K562 (cell line): ENCODE measurements around the gene LZTS3. TPM values are rescaled to one million over a fixed set of nuclear protein-coding genes. Genes with fewer than 3 reads are reported as not detected.

Experiments
- ATAC-seq: fragments of 200-7000 bp; cut with Tn5 transposase; 3 replicates; pipeline ENCODE4 v1.9.1; 2020; ENCODE audit warnings: moderate library complexity
- BruUV-seq: library from RNA; stranded (reverse); fragments of 400-500 nt; replicated peaks from 2 replicates; lab custom pipeline; 2021; lab: Mats Ljungman, UMichigan
- CTCF ChIA-PET: fragments of 300-600 bp; formaldehyde crosslinking; extraction: SDS; loops from one replicate; lab custom pipeline; 2021; ENCODE audit warnings: low intra/inter-chr PET ratio; lab: Yijun Ruan, JAX
- POLR2A ChIA-PET: fragments of 300-600, 350-650 bp; sonication (Branson Sonifier 250); formaldehyde crosslinking; extraction: SDS; loops from one replicate; lab custom pipeline; 2021; ENCODE audit warnings: antibody characterized with exemption, inconsistent platforms; lab: Yijun Ruan, JAX
- DNase-seq, 4 experiments: peaks; one replicate each; pipeline versions ENCODE4 v3.0.0 to v3.0.0-alpha.2; 2011 to 2018; ENCODE audit warnings: low spot score in 3 of 4, mixed read lengths in 3 of 4; ENCODE audit errors: extremely low read depth in 1 of 4
- FAIRE-seq: peaks from 2 replicates; lab custom pipeline; 2011; peaks lifted over from hg19 to GRCh38; lab: Jason Lieb, UNC
- H2AFZ ChIP-seq: 2 replicates; pipeline ENCODE4 v1.6.0; 2011; ENCODE audit warnings: low read depth, low read length, control low read depth, inconsistent platforms
- H3K27ac ChIP-seq: fragments of 200-600 bp; 3 replicates; pipeline ENCODE4 v1.8.0; 2011; ENCODE audit warnings: low read depth, mild to moderate bottlenecking, control low read depth, inconsistent platforms, low read length, moderate library complexity, mixed read lengths; ENCODE audit errors: extremely low read depth
- H3K27me3 ChIP-seq, 2 experiments: fragments of 300-600 bp in 1 of 2; 2 replicates in 1 of 2; 3 replicates in 1 of 2; pipeline versions ENCODE4 v1.6.0 to v1.8.0; 2011; ENCODE audit warnings: inconsistent platforms in 2 of 2, low read length in 2 of 2, mild to moderate bottlenecking in 1 of 2, mixed read lengths in 1 of 2, moderate library complexity in 1 of 2; ENCODE audit not compliant: control insufficient read depth in 2 of 2, insufficient read depth in 2 of 2
- H3K36me3 ChIP-seq: fragments of 300-600 bp; 3 replicates; pipeline ENCODE4 v1.8.0; 2011; ENCODE audit warnings: mild to moderate bottlenecking, low read length, inconsistent platforms; ENCODE audit not compliant: control insufficient read depth, insufficient read depth
- H3K4me1 ChIP-seq, 2 experiments: fragments of 200-600 bp in 1 of 2; replicated peaks in 1 of 2; 2 replicates in 1 of 2; 3 replicates in 1 of 2; pipeline versions ENCODE4 v1.5.1 to v1.8.0; 2011; ENCODE audit warnings: inconsistent platforms in 2 of 2, low read length in 2 of 2, mild to moderate bottlenecking in 1 of 2, mixed read lengths in 1 of 2, moderate library complexity in 1 of 2; ENCODE audit not compliant: control insufficient read depth in 2 of 2, insufficient read depth in 2 of 2
- H3K4me2 ChIP-seq: 2 replicates; pipeline ENCODE4 v1.6.1; 2011; ENCODE audit warnings: low read length, control low read depth, inconsistent platforms, mixed read lengths; ENCODE audit not compliant: insufficient read depth
- H3K4me3 ChIP-seq: fragments of 200-600 bp; sonication (generic), shearing (Covaris generic); 2 replicates; pipeline ENCODE4 v1.5.1; 2016; ENCODE audit warnings: control low read depth, inconsistent platforms
- H3K79me2 ChIP-seq: fragments of 200-600 bp; 3 replicates; pipeline ENCODE4 v1.8.0; 2011; ENCODE audit warnings: low read length, inconsistent platforms; ENCODE audit not compliant: control insufficient read depth, insufficient read depth
- H3K9ac ChIP-seq, 2 experiments: 2 replicates each; pipeline versions ENCODE4 v1.6.0 to v1.6.1; 2011; ENCODE audit warnings: low read depth in 2 of 2, low read length in 2 of 2, control low read depth in 1 of 2, inconsistent platforms in 1 of 2, mild to moderate bottlenecking in 1 of 2, mixed read lengths in 1 of 2; ENCODE audit not compliant: insufficient read depth in 1 of 2
- H3K9me1 ChIP-seq: one replicate; pipeline ENCODE4 v1.6.0; 2011; ENCODE audit warnings: inconsistent platforms, mild to moderate bottlenecking, low read length, moderate library complexity; ENCODE audit not compliant: control insufficient read depth, insufficient read depth
- H3K9me3 ChIP-seq: replicated peaks from 2 replicates; pipeline ENCODE4 v1.5.1; 2011; ENCODE audit warnings: low read depth, low read length, inconsistent platforms; ENCODE audit not compliant: control insufficient read depth, insufficient read depth
- H4K20me1 ChIP-seq: replicated peaks from 2 replicates; pipeline ENCODE4 v1.6.1; 2011; ENCODE audit warnings: low read length, inconsistent platforms, mixed read lengths; ENCODE audit not compliant: control insufficient read depth, insufficient read depth
- ARID1B ChIP-seq: fragments of 450-650 bp; IDR thresholded peaks from 2 replicates; pipeline ENCODE4 v1.6.1; 2016; ENCODE audit warnings: antibody characterized with exemption, mild to moderate bottlenecking, inconsistent platforms
- BACH1 ChIP-seq: fragments of 200-800 bp; sonication (Bioruptor generic); IDR thresholded peaks from 2 replicates; pipeline ENCODE4 v1.6.1; 2016; ENCODE audit warnings: missing genetic modification characterization, missing compliant biosample characterization
- C11orf30 ChIP-seq: fragments of 450-650 bp; IDR thresholded peaks from 2 replicates; pipeline ENCODE4 v1.6.1; 2016; ENCODE audit warnings: low read depth, mild to moderate bottlenecking
- CTBP1 ChIP-seq: fragments of 450-650 bp; IDR thresholded peaks from 2 replicates; pipeline ENCODE4 v1.6.1; 2016; ENCODE audit warnings: borderline replicate concordance
- DACH1 ChIP-seq: fragments of 450-650 bp; IDR thresholded peaks from 2 replicates; pipeline ENCODE4 v1.6.1; 2018; ENCODE audit not compliant: partially characterized antibody
- GATA2 ChIP-seq: sonication (generic); formaldehyde crosslinking; IDR thresholded peaks from 2 replicates; pipeline ENCODE4 v1.4.0; 2020; ENCODE audit warnings: mild to moderate bottlenecking, missing genetic modification reagents
- HNRNPH1 ChIP-seq: fragments of 200-400 bp; formaldehyde crosslinking; optimal IDR thresholded peaks from 2 replicates; pipeline ENCODE3; 2017; ENCODE audit warnings: low read depth, mild to moderate bottlenecking, low read length, moderate library complexity
- HNRNPUL1 ChIP-seq: fragments of 200-400 bp; formaldehyde crosslinking; IDR thresholded peaks from 2 replicates; pipeline ENCODE4 v1.6.1; 2017; ENCODE audit warnings: low read length
- KHSRP ChIP-seq: fragments of 450-650 bp; IDR thresholded peaks from 2 replicates; pipeline ENCODE4 v1.6.1; 2017
- MAFK ChIP-seq: IDR thresholded peaks from 2 replicates; pipeline ENCODE4 v1.6.1; 2011; ENCODE audit warnings: low read length, improper control_type of control experiment
- MTA3 ChIP-seq: fragments of 450-650 bp; formaldehyde crosslinking; IDR thresholded peaks from 2 replicates; pipeline ENCODE4 v1.6.1; 2017; ENCODE audit warnings: mild to moderate bottlenecking, borderline replicate concordance
- NCOR1 ChIP-seq: fragments of 450-650 bp; IDR thresholded peaks from 2 replicates; pipeline ENCODE4 v1.6.1; 2016; ENCODE audit warnings: mild to moderate bottlenecking, moderate library complexity
- NELFE ChIP-seq: IDR thresholded peaks from 2 replicates; pipeline ENCODE4 v1.6.1; 2011; ENCODE audit warnings: mild to moderate bottlenecking; ENCODE audit not compliant: insufficient read depth, insufficient read length
- NFE2 ChIP-seq: IDR thresholded peaks from 2 replicates; pipeline ENCODE4 v1.6.1; 2014; ENCODE audit warnings: antibody characterized with exemption, low read depth
- RFX7 ChIP-seq: fragments of 250-450 bp; sonication (Bioruptor Pico); IDR thresholded peaks from 2 replicates; pipeline ENCODE4 v1.5.1; 2021; ENCODE audit warnings: mild to moderate bottlenecking
- SIRT6 ChIP-seq: IDR thresholded peaks from one replicate; pipeline ENCODE4 v1.6.1; 2012; ENCODE audit warnings: low read depth, mild to moderate bottlenecking, control low read depth, inconsistent platforms, low read length, moderate library complexity
- ZBED1 ChIP-seq: IDR thresholded peaks from 2 replicates; pipeline ENCODE4 v1.6.1; 2014
- ZNF780A ChIP-seq: fragments of 250-450 bp; sonication (Bioruptor Pico); IDR thresholded peaks from 2 replicates; pipeline ENCODE4 v1.5.0; 2021; ENCODE audit warnings: mild to moderate bottlenecking
- ZSCAN32 ChIP-seq: fragments of 450-650 bp; formaldehyde crosslinking; IDR thresholded peaks from 2 replicates; pipeline ENCODE4 v1.4.0; 2020; ENCODE audit warnings: mild to moderate bottlenecking, moderate library complexity
- WGBS: fragments of 100-300 bp; shearing (Covaris generic); methylation state at CpG from one replicate; pipeline ENCODE4 v1.1.6; 2016; ENCODE audit warnings: low coverage, mixed read lengths; ENCODE audit not compliant: insufficient coverage; ENCODE audit errors: missing lambda C conversion rate; 5-methylcytosine and 5-hydroxymethylcytosine counted together
- in situ Hi-C: fragments of 300-500 bp; cut with MboI; formaldehyde crosslinking; loops from 4 replicates; pipeline ENCODE4 v1.15.0; 2018; ENCODE audit warnings: inconsistent platforms, mixed read lengths
- intact Hi-C: fragments of 100-400 bp; cut with micrococcal nuclease; formaldehyde crosslinking; loops from 2 replicates; pipeline ENCODE4 v1.14.2; 2022
- polyA plus RNA-seq, 8 experiments: library from polyadenylated mRNA; depleted of rRNA in 4 of 8; stranded (reverse) in 5 of 8; unstranded in 3 of 8; fragments of >200 nt; fragmentation: Nextera tagmentation in 2 of 8; fragmentation: Illumina TruSeq in 1 of 8; extraction: Ambion mirVana in 2 of 8; extraction: Trizol in 1 of 8; gene quantifications; 2 replicates each; pipeline versions ENCODE4 v1.2.1 to v1.2.3, GENCODE V29; 2011 to 2014; ENCODE audit warnings: inconsistent platforms in 1 of 8, missing spikeins in 1 of 8
- total RNA-seq, 7 experiments: library from RNA; depleted of rRNA in 6 of 7; stranded (reverse); fragments of >200 nt in 6 of 7; fragmentation: Illumina TruSeq in 2 of 7; extraction: Trizol in 2 of 7; gene quantifications; 2 replicates each; pipeline versions ENCODE4 v1.2.1 to v1.2.3, GENCODE V29; 2011 to 2021; ENCODE audit warnings: low replicate concordance in 1 of 7
- TF ChIP-seq, protein P1 (sequence below): fragments of 450-650 bp; formaldehyde crosslinking; IDR thresholded peaks from 2 replicates; pipeline ENCODE4 v1.4.0; 2020; ENCODE audit warnings: mild to moderate bottlenecking, moderate library complexity
- TF ChIP-seq, protein P2 (sequence below): sonication (generic); formaldehyde crosslinking; IDR thresholded peaks from 2 replicates; pipeline ENCODE4 v1.8.0; 2022; ENCODE audit warnings: mild to moderate bottlenecking, missing genetic modification reagents, borderline replicate concordance
- TF ChIP-seq, protein P3 (sequence below): sonication (generic); formaldehyde crosslinking; IDR thresholded peaks from 2 replicates; pipeline ENCODE4 v1.5.0; 2020; ENCODE audit warnings: missing genetic modification reagents

The LZTS3 gene
- total and polyA plus RNA-seq, 9 of the 15 experiments (the other 6 are each of a cell fraction or from before 2014, with no cell fraction given) = 0.07 to 2.9 (median 2.0) TPM

DNA sequence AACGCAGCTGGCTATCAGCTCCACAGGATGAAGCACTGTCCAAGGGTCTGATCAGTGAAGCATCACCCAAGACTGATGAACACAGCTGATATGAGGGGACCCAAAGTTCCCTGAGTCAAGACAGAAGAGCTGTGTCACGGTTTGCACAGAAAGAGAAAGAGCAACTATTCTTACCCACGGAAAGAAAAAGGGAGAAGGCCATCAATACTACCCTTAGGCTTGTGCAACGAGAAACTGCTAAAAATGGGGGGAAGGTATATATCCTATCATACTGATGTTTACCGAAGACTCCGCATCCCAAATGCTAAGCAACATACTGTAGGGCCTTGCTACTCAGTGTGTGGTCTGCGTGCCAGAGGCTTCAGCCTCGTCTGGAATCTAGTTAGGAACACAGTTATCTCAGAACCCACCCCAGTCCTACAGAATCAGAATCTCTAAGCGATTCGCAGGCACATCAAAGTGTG lies 14.3 kb downstream of the LZTS3 start:
- Histone ChIP-seq H3K4me1 (peaks cover 16 to 17% of the 10 kb centered on the region in 2 experiments; a peak in 4 of 5 replicates), H3K36me3 (peaks cover 25% of the 10 kb centered on the region), H3K79me2 (peaks cover 59% of the 10 kb centered on the region), H3K27ac (peak overlapping the region; percentile 93), H2AFZ (peak overlapping the region; percentile 4; the same call in 1 of the 2 replicates), H3K9me1 (no peaks in the 10 kb centered on the region), H3K27me3 (no peaks in the 10 kb centered on the region), H3K4me3 (peak overlapping the region; percentile 86), H3K9ac (peak overlapping the region; percentile 93 to 98), H4K20me1 (peaks cover 26% of the 10 kb centered on the region), H3K4me2 (peak overlapping the region; percentile 88), H3K9me3 (no peaks in the 10 kb centered on the region)
- peak; percentile 65 for ATAC-seq
- BruUV-seq = no TSS peak
- in situ Hi-C loops = no loop called here
- DNase-seq = peak; percentile 22 to 68 (median 41)
- FAIRE-seq = peak; percentile 89
- intact Hi-C loops = no loop called here
- WGBS = under 1% methylated on average over 10 of the region's 10 CpGs
- CTCF ChIA-PET = no interaction called here
- POLR2A ChIA-PET = interaction anchor here (0.6 to 4.1 kb wide), 7 partner anchors 9 to 81 kb away, joined by 3 to 42 read pairs (median 3); no protein-coding TSS in a partner anchor
- TF ChIP-seq, protein P1, sequence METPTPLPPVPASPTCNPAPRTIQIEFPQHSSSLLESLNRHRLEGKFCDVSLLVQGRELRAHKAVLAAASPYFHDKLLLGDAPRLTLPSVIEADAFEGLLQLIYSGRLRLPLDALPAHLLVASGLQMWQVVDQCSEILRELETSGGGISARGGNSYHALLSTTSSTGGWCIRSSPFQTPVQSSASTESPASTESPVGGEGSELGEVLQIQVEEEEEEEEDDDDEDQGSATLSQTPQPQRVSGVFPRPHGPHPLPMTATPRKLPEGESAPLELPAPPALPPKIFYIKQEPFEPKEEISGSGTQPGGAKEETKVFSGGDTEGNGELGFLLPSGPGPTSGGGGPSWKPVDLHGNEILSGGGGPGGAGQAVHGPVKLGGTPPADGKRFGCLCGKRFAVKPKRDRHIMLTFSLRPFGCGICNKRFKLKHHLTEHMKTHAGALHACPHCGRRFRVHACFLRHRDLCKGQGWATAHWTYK = no peak
- TF ChIP-seq MAFK (peak; percentile 32; the same call in 1 of the 2 replicates), MTA3 (no peak), ZBED1 (no peak), RFX7 (CRISPR knock-in tag) (no peak), ZNF780A (CRISPR knock-in tag) (no peak), C11orf30 (peak; percentile 75), SIRT6 (no peak), DACH1 (peak; percentile 23), ZSCAN32 (CRISPR knock-in tag) (no peak), GATA2 (peak; percentile 57; the same call in 1 of the 2 replicates), NELFE (no peak), HNRNPH1 (no peak), NCOR1 (no peak), BACH1 (tag) (peak; percentile 93), CTBP1 (peak; percentile 46; the same call in 1 of the 2 replicates), NFE2 (peak; percentile 80), HNRNPUL1 (no peak), ARID1B (peak; percentile 40; the same call in 1 of the 2 replicates), KHSRP (no peak)
- TF ChIP-seq, protein P2, sequence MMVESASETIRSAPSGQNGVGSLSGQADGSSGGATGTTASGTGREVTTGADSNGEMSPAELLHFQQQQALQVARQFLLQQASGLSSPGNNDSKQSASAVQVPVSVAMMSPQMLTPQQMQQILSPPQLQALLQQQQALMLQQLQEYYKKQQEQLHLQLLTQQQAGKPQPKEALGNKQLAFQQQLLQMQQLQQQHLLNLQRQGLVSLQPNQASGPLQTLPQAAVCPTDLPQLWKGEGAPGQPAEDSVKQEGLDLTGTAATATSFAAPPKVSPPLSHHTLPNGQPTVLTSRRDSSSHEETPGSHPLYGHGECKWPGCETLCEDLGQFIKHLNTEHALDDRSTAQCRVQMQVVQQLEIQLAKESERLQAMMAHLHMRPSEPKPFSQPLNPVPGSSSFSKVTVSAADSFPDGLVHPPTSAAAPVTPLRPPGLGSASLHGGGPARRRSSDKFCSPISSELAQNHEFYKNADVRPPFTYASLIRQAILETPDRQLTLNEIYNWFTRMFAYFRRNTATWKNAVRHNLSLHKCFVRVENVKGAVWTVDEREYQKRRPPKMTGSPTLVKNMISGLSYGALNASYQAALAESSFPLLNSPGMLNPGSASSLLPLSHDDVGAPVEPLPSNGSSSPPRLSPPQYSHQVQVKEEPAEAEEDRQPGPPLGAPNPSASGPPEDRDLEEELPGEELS (CRISPR knock-in tag) = 0 out of 2 replicates have a peak, but pooled peaks have one; percentile 8
- TF ChIP-seq, protein P3, sequence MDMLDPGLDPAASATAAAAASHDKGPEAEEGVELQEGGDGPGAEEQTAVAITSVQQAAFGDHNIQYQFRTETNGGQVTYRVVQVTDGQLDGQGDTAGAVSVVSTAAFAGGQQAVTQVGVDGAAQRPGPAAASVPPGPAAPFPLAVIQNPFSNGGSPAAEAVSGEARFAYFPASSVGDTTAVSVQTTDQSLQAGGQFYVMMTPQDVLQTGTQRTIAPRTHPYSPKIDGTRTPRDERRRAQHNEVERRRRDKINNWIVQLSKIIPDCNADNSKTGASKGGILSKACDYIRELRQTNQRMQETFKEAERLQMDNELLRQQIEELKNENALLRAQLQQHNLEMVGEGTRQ (CRISPR knock-in tag) = no peak
